ENCODE data around the gene PELO.

DNA sequence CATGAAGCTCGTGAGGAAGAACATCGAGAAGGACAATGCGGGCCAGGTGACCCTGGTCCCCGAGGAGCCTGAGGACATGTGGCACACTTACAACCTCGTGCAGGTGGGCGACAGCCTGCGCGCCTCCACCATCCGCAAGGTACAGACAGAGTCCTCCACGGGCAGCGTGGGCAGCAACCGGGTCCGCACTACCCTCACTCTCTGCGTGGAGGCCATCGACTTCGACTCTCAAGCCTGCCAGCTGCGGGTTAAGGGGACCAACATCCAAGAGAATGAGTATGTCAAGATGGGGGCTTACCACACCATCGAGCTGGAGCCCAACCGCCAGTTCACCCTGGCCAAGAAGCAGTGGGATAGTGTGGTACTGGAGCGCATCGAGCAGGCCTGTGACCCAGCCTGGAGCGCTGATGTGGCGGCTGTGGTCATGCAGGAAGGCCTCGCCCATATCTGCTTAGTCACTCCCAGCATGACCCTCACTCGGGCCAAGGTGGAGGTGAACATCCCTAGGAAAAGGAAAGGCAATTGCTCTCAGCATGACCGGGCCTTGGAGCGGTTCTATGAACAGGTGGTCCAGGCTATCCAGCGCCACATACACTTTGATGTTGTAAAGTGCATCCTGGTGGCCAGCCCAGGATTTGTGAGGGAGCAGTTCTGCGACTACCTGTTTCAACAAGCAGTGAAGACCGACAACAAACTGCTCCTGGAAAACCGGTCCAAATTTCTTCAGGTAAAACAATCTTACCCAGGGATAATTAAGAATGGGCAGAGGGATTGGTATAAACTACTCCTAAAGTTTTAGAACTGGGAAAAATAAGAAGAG is 12.9 kb downstream of the PELO start:
- TF ChIP-seq MAZ (CRISPR knock-in tag; conservative IDR thresholded peaks at IDR 0.05 in 1 of 2, IDR thresholded peaks at IDR 0.05 in 1 of 2) = no peak; a peak in 1 of 4 replicates
- no peak for TF ChIP-seq RAD21 (CRISPR knock-in tag; conservative IDR thresholded peaks at IDR 0.05 in 1 of 2, IDR thresholded peaks at IDR 0.05 in 1 of 2)
- 0 out of 2 replicates have a peak, but pooled peaks have one; percentile 42 for TF ChIP-seq POLR2A (conservative IDR thresholded peaks at IDR 0.05)
